ENCODE measurements around the gene IRF1. TPM values are rescaled to one million over a fixed set of nuclear protein-coding genes. Genes with fewer than 3 reads are reported as not detected.

Gene IRF1
- total and polyA plus RNA-seq, 2 of the 4 experiments (the other 2 are of a cell fraction), result 11.1 to 18.9 TPM

DNA sequence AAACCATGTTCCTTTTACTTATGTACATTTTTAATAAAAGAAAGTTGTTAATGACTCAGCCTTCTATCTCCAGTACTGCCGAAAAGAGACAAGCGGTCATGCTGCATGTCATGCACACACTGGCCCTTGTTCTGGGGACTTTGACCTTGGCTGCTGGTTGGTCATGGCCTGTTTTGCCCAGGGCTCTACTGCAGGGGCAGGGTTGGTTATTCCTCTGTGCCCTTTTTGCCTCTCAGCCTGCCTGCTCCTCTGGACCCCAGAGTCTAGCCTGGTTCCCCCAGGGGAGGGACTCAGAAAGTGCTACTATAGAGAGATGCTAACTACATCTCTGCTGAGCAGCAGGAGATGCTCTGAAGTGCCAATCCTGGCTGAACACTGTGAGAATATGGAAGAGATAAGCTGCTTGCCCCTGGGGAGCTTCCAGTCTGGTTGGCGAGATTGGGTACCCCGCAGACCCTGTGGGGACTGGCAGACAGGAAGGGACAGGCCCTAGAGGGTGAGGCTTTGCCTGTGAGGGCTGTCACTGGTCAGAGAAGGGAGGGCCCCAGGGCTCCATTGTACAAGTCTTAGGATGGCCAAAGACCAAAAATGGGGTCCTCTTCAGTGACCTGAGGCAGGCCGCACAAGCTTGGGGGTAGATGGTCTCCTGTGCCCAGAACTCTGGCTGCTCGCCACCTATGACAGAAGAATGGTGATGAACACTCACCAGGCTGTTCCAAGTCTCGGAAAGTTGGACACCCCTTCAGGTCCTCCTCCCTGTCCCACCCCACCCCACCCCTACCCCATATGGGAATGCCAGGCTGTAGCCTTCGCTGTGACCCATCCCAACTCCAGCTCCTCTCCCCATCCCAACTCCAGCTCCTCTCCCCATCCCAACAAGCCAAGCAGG lies 14.3 kb downstream of the IRF1 start:
- H2BK5ac ChIP-seq (ENCODE audit: low read depth, low read length, poor library complexity, severe bottlenecking), result no peak overlapping the region
- TF ChIP-seq CHD1 (IDR thresholded peaks at IDR 0.05; ENCODE audit: low read depth, low read length), result no peak
- TF ChIP-seq MAZ (IDR thresholded peaks at IDR 0.05; ENCODE audit: borderline replicate concordance, low read depth, low read length), result no peak
- TF ChIP-seq, protein P1, sequence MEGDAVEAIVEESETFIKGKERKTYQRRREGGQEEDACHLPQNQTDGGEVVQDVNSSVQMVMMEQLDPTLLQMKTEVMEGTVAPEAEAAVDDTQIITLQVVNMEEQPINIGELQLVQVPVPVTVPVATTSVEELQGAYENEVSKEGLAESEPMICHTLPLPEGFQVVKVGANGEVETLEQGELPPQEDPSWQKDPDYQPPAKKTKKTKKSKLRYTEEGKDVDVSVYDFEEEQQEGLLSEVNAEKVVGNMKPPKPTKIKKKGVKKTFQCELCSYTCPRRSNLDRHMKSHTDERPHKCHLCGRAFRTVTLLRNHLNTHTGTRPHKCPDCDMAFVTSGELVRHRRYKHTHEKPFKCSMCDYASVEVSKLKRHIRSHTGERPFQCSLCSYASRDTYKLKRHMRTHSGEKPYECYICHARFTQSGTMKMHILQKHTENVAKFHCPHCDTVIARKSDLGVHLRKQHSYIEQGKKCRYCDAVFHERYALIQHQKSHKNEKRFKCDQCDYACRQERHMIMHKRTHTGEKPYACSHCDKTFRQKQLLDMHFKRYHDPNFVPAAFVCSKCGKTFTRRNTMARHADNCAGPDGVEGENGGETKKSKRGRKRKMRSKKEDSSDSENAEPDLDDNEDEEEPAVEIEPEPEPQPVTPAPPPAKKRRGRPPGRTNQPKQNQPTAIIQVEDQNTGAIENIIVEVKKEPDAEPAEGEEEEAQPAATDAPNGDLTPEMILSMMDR (conservative IDR thresholded peaks at IDR 0.05; ENCODE audit: low read depth, low read length), result no peak
- TF ChIP-seq MAFK (IDR thresholded peaks at IDR 0.05; ENCODE audit: low read depth, low read length), result no peak
- no peak for TF ChIP-seq NFE2L2 (IDR thresholded peaks at IDR 0.05; ENCODE audit: low read depth, low read length)
- no peak for TF ChIP-seq RAD21 (IDR thresholded peaks at IDR 0.05; ENCODE audit: low read length)
- TF ChIP-seq CEBPB (IDR thresholded peaks at IDR 0.05; ENCODE audit: low read depth, low read length), result no peak
- no peak for TF ChIP-seq MXI1 (IDR thresholded peaks at IDR 0.05; ENCODE audit: borderline replicate concordance, low read depth, low read length)
- TF ChIP-seq RFX5 (IDR thresholded peaks at IDR 0.05; ENCODE audit: low read depth, low read length), result no peak
- TF ChIP-seq BHLHE40 (IDR thresholded peaks at IDR 0.05; ENCODE audit: low read depth, low read length), result no peak
- TF ChIP-seq, protein P2, sequence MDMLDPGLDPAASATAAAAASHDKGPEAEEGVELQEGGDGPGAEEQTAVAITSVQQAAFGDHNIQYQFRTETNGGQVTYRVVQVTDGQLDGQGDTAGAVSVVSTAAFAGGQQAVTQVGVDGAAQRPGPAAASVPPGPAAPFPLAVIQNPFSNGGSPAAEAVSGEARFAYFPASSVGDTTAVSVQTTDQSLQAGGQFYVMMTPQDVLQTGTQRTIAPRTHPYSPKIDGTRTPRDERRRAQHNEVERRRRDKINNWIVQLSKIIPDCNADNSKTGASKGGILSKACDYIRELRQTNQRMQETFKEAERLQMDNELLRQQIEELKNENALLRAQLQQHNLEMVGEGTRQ (IDR thresholded peaks at IDR 0.05; ENCODE audit: low read depth, low read length), result no peak
- no peak for TF ChIP-seq SMC3 (IDR thresholded peaks at IDR 0.05; ENCODE audit: low read depth, low read length)
- TF ChIP-seq POLR2A (IDR thresholded peaks at IDR 0.05; ENCODE audit: low read depth, low read length), result no peak; the same call in 1 of the 2 replicates
- TF ChIP-seq RCOR1 (IDR thresholded peaks at IDR 0.05; ENCODE audit: insufficient replicate concordance, low read length), result no peak
- TF ChIP-seq FOS (IDR thresholded peaks at IDR 0.05; ENCODE audit: low read depth, low read length), result no peak

More for the DNA sequence above, 14.3 kb downstream of the IRF1 start:
- Histone ChIP-seq H4K20me1 (ENCODE audit: insufficient read depth, low read length) (0 out of 2 replicates have a peak, but pooled peaks cover 2% of the 10 kb centered on the region), H3K27me3 (ENCODE audit: control insufficient read depth, insufficient read depth, low read length) (no peaks in the 10 kb centered on the region), H4K91ac (ENCODE audit: insufficient read depth, low read depth, low read length) (no peak overlapping the region), H2AFZ (replicated peaks; ENCODE audit: low read length, poor library complexity) (no peak overlapping the region), H3K9ac (ENCODE audit: low read depth, low read length) (no peak overlapping the region), H3K18ac (ENCODE audit: low read depth, low read length) (no peak overlapping the region), H2BK20ac (ENCODE audit: low read depth, low read length) (no peak overlapping the region), H2BK15ac (ENCODE audit: low read depth, low read length) (no peak overlapping the region), H3K9me1 (ENCODE audit: insufficient read depth, low read length) (peaks cover 20% of the 10 kb centered on the region), H3K79me1 (ENCODE audit: low read depth in 1 of 2, low read length in 2 of 2) (peaks cover 0 to 1% of the 10 kb centered on the region in 2 experiments; a peak in 1 of 4 replicates), H3K4me2 (ENCODE audit: low read depth, low read length) (no peak overlapping the region), H3K56ac (ENCODE audit: extremely low read depth, insufficient read depth, low read length) (no peak overlapping the region), H3K36me3 (ENCODE audit: control insufficient read depth, insufficient read depth, low read length) (no peaks in the 10 kb centered on the region), H3K4me1 (ENCODE audit: control insufficient read depth, insufficient read depth, low read length) (no peaks in the 10 kb centered on the region), H2BK120ac (ENCODE audit: low read depth, low read length) (no peak overlapping the region), H3K9me3 (ENCODE audit: control insufficient read depth, insufficient read depth, low read length) (no peaks in the 10 kb centered on the region), H3K27ac (ENCODE audit: insufficient read depth, low read length) (no peak overlapping the region), H3K23ac (ENCODE audit: low read depth, low read length) (no peak overlapping the region), H4K5ac (ENCODE audit: low read depth, low read length) (no peak overlapping the region), H2AK5ac (ENCODE audit: low read depth, low read length) (no peak overlapping the region), H3K4me3 (ENCODE audit: insufficient read depth, low read depth, low read length) (no peak overlapping the region), H3K4ac (ENCODE audit: low read depth, low read length) (no peak overlapping the region), H3K14ac (replicated peaks; ENCODE audit: low read depth, low read length) (no peak overlapping the region), H4K8ac (ENCODE audit: low read depth in 2 of 2, low read length in 2 of 2) (no peak overlapping the region), H2AK9ac (replicated peaks; ENCODE audit: low read depth, low read length, poor library complexity) (no peak overlapping the region)
- DNase-seq, result no peak
- dilution Hi-C loops (cut with HindIII; ENCODE audit: low sequenced_read_pairs, unreplicated experiment), result no loop called here
- no peak for ATAC-seq (ENCODE audit: low read depth)
- in situ Hi-C loops (cut with MboI; ENCODE audit: low sequenced_read_pairs), result loop anchor here (25.0 kb wide), 1 partner anchor 389 kb away; no protein-coding TSS in a partner anchor
- 93% methylated on average over 3 of the region's 8 CpGs; no CpG with 5 or more reads in 1 of the 2 experiments for WGBS, 2 experiments (ENCODE audit: extremely low coverage in 2 of 2, insufficient read length in 1 of 2)
- intact Hi-C loops (cut with micrococcal nuclease), result no loop called here
- CTCF ChIA-PET, result no interaction called here
- BruUV-seq (replicated peaks), result no TSS peak
- POLR2A ChIA-PET (ENCODE audit: unreplicated experiment), result no interaction called here
